GM12892 (cell line): ENCODE measurements around the gene TOP2B.

ENCODE experiments used
- POLR2A ChIP-seq: IDR thresholded peaks from 2 replicates; pipeline ENCODE4 v1.6.1; 2011; ENCODE audit warnings: low read depth, low read length, control low read depth
- POLR2AphosphoS5 ChIP-seq: IDR thresholded peaks from 2 replicates; pipeline ENCODE4 v1.6.1; 2011; ENCODE audit warnings: low read depth, low read length, control low read depth

GRCh38 chr3:25576146-25576545, 88.6 kb downstream of the TOP2B start:
- TF ChIP-seq POLR2AphosphoS5 (no peak), POLR2A (no peak)
